Endothelial cell of umbilical vein (primary cell): ENCODE measurements around the gene GTF3C4.

Experiments
- EZH2 ChIP-seq: IDR thresholded peaks from 2 replicates; pipeline ENCODE4 v1.6.1; 2012; ENCODE audit warnings: borderline replicate concordance, low read depth, mild to moderate bottlenecking, moderate library complexity, low read length, inconsistent platforms; ENCODE audit not compliant: severe bottlenecking
- POLR2A ChIP-seq: IDR thresholded peaks from 2 replicates; pipeline ENCODE4 v1.6.1; 2012; ENCODE audit warnings: low read depth, mild to moderate bottlenecking, control low read depth, low read length
- POLR2AphosphoS5 ChIP-seq: IDR thresholded peaks from 2 replicates; pipeline ENCODE4 v1.6.1; 2012; ENCODE audit warnings: low read depth, mild to moderate bottlenecking, control low read depth, low read length, moderate library complexity; ENCODE audit not compliant: insufficient read depth

DNA sequence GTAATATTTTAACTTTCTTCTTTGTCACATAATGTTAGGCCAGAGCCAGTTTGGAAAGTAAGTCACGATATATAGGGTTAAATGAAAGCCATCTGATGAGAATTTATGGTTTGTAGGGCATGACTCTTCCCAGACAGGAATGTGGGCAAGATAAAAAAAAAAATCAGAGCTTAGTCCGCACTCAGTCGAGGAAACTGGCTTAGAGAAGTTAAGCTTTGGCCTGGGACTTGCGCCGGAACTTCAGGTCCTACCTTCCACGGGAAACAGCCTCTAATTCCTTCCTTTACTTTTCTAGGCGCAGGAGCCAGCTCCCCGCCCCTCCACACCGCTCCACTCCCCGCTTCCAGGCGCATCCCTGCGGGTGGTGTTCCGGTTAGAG lies 956 bp upstream of the GTF3C4 start:
- no peak for TF ChIP-seq EZH2
- TF ChIP-seq POLR2A: no peak
- TF ChIP-seq POLR2AphosphoS5: no peak
